Endothelial cell of umbilical vein (primary cell): ENCODE measurements around the gene USPL1.

Experiments used
- CTCF ChIP-seq, 2 donors: IDR thresholded peaks; 1 replicate in 1 of 2; 2 replicates in 1 of 2; pipeline ENCODE4 v1.5.1; 2011; ENCODE audit warnings: low read length in 2 of 2, mild to moderate bottlenecking in 2 of 2, moderate library complexity in 2 of 2, control low read depth in 1 of 2, inconsistent platforms in 1 of 2, low read depth in 1 of 2; ENCODE audit not compliant: insufficient read depth in 1 of 2; ENCODE audit errors: extremely low read depth in 1 of 2
- EZH2 ChIP-seq: IDR thresholded peaks from 2 replicates; pipeline ENCODE4 v1.6.1; 2012; ENCODE audit warnings: borderline replicate concordance, low read depth, mild to moderate bottlenecking, moderate library complexity, low read length, inconsistent platforms; ENCODE audit not compliant: severe bottlenecking
- FOS ChIP-seq: IDR thresholded peaks from 2 replicates; pipeline ENCODE4 v1.6.1; 2011; ENCODE audit warnings: mild to moderate bottlenecking, low read length, moderate library complexity, borderline replicate concordance; ENCODE audit not compliant: insufficient read depth
- GATA2 ChIP-seq: IDR thresholded peaks from 2 replicates; pipeline ENCODE4 v1.7.0; 2011; ENCODE audit warnings: low read depth, mild to moderate bottlenecking, moderate library complexity, mixed read lengths, low read length; ENCODE audit not compliant: insufficient read length, insufficient read depth
- JUN ChIP-seq: IDR thresholded peaks from 2 replicates; pipeline ENCODE4 v1.6.1; 2011; ENCODE audit warnings: borderline replicate concordance, low read depth; ENCODE audit not compliant: insufficient read length, insufficient read depth
- MAX ChIP-seq: IDR thresholded peaks from 2 replicates; pipeline ENCODE4 v1.6.1; 2011; ENCODE audit not compliant: insufficient read depth, insufficient read length
- MYC ChIP-seq: IDR thresholded peaks from one replicate; pipeline ENCODE4 v1.6.1; 2011; ENCODE audit warnings: mild to moderate bottlenecking, low read depth, low read length
- POLR2A ChIP-seq: IDR thresholded peaks from 2 replicates; pipeline ENCODE4 v1.6.1; 2012; ENCODE audit warnings: low read depth, mild to moderate bottlenecking, control low read depth, low read length
- POLR2AphosphoS5 ChIP-seq: IDR thresholded peaks from 2 replicates; pipeline ENCODE4 v1.6.1; 2012; ENCODE audit warnings: low read depth, mild to moderate bottlenecking, control low read depth, low read length, moderate library complexity; ENCODE audit not compliant: insufficient read depth

- TF ChIP-seq EZH2: no peak
- TF ChIP-seq CTCF (IDR thresholded peaks at IDR 0.05; ENCODE audit: extremely low read depth in 1 of 2, insufficient read depth in 1 of 2, low read depth in 1 of 2, low read length in 2 of 2): no peak
- TF ChIP-seq MAX: no peak
- TF ChIP-seq POLR2A: peak; percentile 48
- no peak for TF ChIP-seq POLR2AphosphoS5
- TF ChIP-seq FOS: no peak
- no peak for TF ChIP-seq GATA2
- TF ChIP-seq MYC: no peak
- no peak for TF ChIP-seq JUN
Measured at GRCh38 chr13:30615866-30616541, 1.7 kb upstream of the USPL1 start.
